KMS-11 (cell line): ENCODE measurements around the gene FIGNL1.

Experiments used
- H2AFZ ChIP-seq: fragments of 200-600 bp; sonication (generic); 2 replicates; pipeline ENCODE4 v1.6.1; 2016; ENCODE audit warnings: antibody characterized with exemption, mixed run types, low read depth
- H3K27ac ChIP-seq: fragments of 200-600 bp; sonication (generic); 2 replicates; pipeline ENCODE4 v1.6.1; 2016; ENCODE audit warnings: mild to moderate bottlenecking, mixed run types
- H3K27me3 ChIP-seq: fragments of 200-600 bp; sonication (generic); 2 replicates; pipeline ENCODE4 v1.6.1; 2017; ENCODE audit warnings: mild to moderate bottlenecking, low read depth, mixed run types, moderate library complexity; ENCODE audit not compliant: insufficient read depth
- H3K36me3 ChIP-seq: fragments of 200-600 bp; sonication (generic); 2 replicates; pipeline ENCODE4 v1.6.1; 2017; ENCODE audit warnings: mild to moderate bottlenecking, mixed run types; ENCODE audit not compliant: insufficient read depth
- H3K4me1 ChIP-seq: fragments of 200-600 bp; sonication (generic); 2 replicates; pipeline ENCODE4 v1.6.1; 2016; ENCODE audit warnings: mild to moderate bottlenecking, low read depth, mixed run types; ENCODE audit not compliant: poor library complexity, severe bottlenecking
- H3K4me2 ChIP-seq: fragments of 200-600 bp; sonication (generic); 2 replicates; pipeline ENCODE4 v1.7.0; 2016; ENCODE audit warnings: mild to moderate bottlenecking, mixed run types
- H3K4me3 ChIP-seq: fragments of 200-600 bp; sonication (generic); IDR thresholded peaks from 2 replicates; pipeline ENCODE4 v1.6.1; 2017; ENCODE audit warnings: low read depth, low read length, mixed read lengths; ENCODE audit not compliant: insufficient read depth
- H3K79me2 ChIP-seq: fragments of 200-600 bp; sonication (generic); 2 replicates; pipeline ENCODE4 v1.6.1; 2016; ENCODE audit warnings: low read depth, mixed run types; ENCODE audit not compliant: insufficient read depth
- H3K9ac ChIP-seq: fragments of 200-600 bp; sonication (generic); 2 replicates; pipeline ENCODE4 v1.6.1; 2016; ENCODE audit warnings: mild to moderate bottlenecking, mixed run types
- H4K20me1 ChIP-seq: fragments of 200-600 bp; sonication (generic); 2 replicates; pipeline ENCODE4 v1.6.1; 2016; ENCODE audit warnings: mild to moderate bottlenecking, mixed run types; ENCODE audit not compliant: insufficient read depth
- CTCF ChIP-seq: fragments of 200-600 bp; sonication (generic); conservative IDR thresholded peaks from 2 replicates; pipeline ENCODE4 v1.6.1; 2017; ENCODE audit warnings: low read depth, mild to moderate bottlenecking, antibody characterized with exemption, low read length, moderate library complexity, mixed read lengths

FIGNL1 gene

GRCh38 chr7:50456371-50457123 lies 6.4 kb upstream of the FIGNL1 start:
- Histone ChIP-seq H3K27ac (no peak overlapping the region), H3K4me2 (no peak overlapping the region), H3K79me2 (no peaks in the 10 kb centered on the region), H4K20me1 (no peaks in the 10 kb centered on the region), H3K4me3 (no peak overlapping the region), H3K9ac (no peak overlapping the region), H3K36me3 (no peaks in the 10 kb centered on the region), H3K27me3 (no peaks in the 10 kb centered on the region), H3K4me1 (no peaks in the 10 kb centered on the region), H2AFZ (no peak overlapping the region)
- no peak for TF ChIP-seq CTCF

GRCh38 chr7:50455658-50456057 lies 5.5 kb upstream of the FIGNL1 start:
- Histone ChIP-seq H4K20me1 (no peaks in the 10 kb centered on the region), H3K36me3 (no peaks in the 10 kb centered on the region), H3K79me2 (no peaks in the 10 kb centered on the region), H3K27ac (no peak overlapping the region), H3K9ac (no peak overlapping the region), H2AFZ (no peak overlapping the region; the same call in 1 of the 2 replicates), H3K4me3 (no peak overlapping the region), H3K4me2 (no peak overlapping the region), H3K4me1 (no peaks in the 10 kb centered on the region), H3K27me3 (no peaks in the 10 kb centered on the region)
- no peak for TF ChIP-seq CTCF

GRCh38 chr7:50454968-50455367 lies 4.8 kb upstream of the FIGNL1 start:
- no peaks in the 10 kb centered on the region for H3K27me3 ChIP-seq
- TF ChIP-seq CTCF, result no peak
- H3K36me3 ChIP-seq, result no peaks in the 10 kb centered on the region
- no peaks in the 10 kb centered on the region for H4K20me1 ChIP-seq
- H3K4me2 ChIP-seq, result no peak overlapping the region
- no peak overlapping the region for H3K4me3 ChIP-seq
- no peaks in the 10 kb centered on the region for H3K4me1 ChIP-seq
- no peak overlapping the region for H3K9ac ChIP-seq
- no peak overlapping the region; the same call in 1 of the 2 replicates for H2AFZ ChIP-seq
- no peak overlapping the region for H3K27ac ChIP-seq
- H3K79me2 ChIP-seq, result peaks cover 3% of the 10 kb centered on the region; the same call in 1 of the 2 replicates

GRCh38 chr7:50450590-50451032 lies 461 bp upstream of the FIGNL1 start:
- no peaks in the 10 kb centered on the region for H4K20me1 ChIP-seq
- H3K27me3 ChIP-seq, result no peaks in the 10 kb centered on the region
- no peak overlapping the region for H3K4me3 ChIP-seq
- peak overlapping the region; percentile 79; the same call in 1 of the 2 replicates for H3K9ac ChIP-seq
- H3K4me1 ChIP-seq, result peaks cover 35% of the 10 kb centered on the region
- H2AFZ ChIP-seq, result peak overlapping the region; percentile 99
- H3K36me3 ChIP-seq, result peaks cover 6% of the 10 kb centered on the region; the same call in 1 of the 2 replicates
- peak overlapping the region; percentile 97; the same call in 1 of the 2 replicates for H3K4me2 ChIP-seq
- peak overlapping the region; percentile 67; the same call in 1 of the 2 replicates for H3K27ac ChIP-seq
- no peak for TF ChIP-seq CTCF
- peaks cover 26% of the 10 kb centered on the region for H3K79me2 ChIP-seq
